BJ (cell line): Measurements from ENCODE around the gene BBS4. TPM values are rescaled to one million over a fixed set of nuclear protein-coding genes. Genes with fewer than 3 reads are reported as not detected.
"Not testable (repeated sequence)": the region's sequence is repeated elsewhere in the genome, so short reads cannot be mapped to it uniquely, and the experiment has no call there.

Experiments
- CTCF ChIA-PET: fragments of 350-600 bp; formaldehyde crosslinking; extraction: SDS; loops from one replicate; lab custom pipeline; 2021; ENCODE audit warnings: antibody characterized with exemption, inconsistent platforms; lab: Yijun Ruan, JAX
- POLR2A ChIA-PET: fragments of 300-600 bp; sonication (Branson Sonifier 250); formaldehyde crosslinking; extraction: SDS; loops from one replicate; lab custom pipeline; 2021; ENCODE audit warnings: antibody characterized with exemption; lab: Charles Lee
- DNase-seq: peaks from one replicate; pipeline ENCODE4 v3.0.0-alpha.2; 2011; ENCODE audit warnings: low read depth
- H3K27me3 ChIP-seq: 2 replicates; pipeline ENCODE4 v1.6.0; 2011; ENCODE audit warnings: low read length; ENCODE audit not compliant: control insufficient read depth, insufficient read depth
- H3K36me3 ChIP-seq: 2 replicates; pipeline ENCODE4 v1.5.1; 2011; ENCODE audit warnings: low read length; ENCODE audit not compliant: control insufficient read depth, insufficient read depth
- H3K4me3 ChIP-seq: 2 replicates; pipeline ENCODE4 v1.5.1; 2011; ENCODE audit warnings: low read depth, mild to moderate bottlenecking, control low read depth, low read length
- polyA plus RNA-seq: library from polyadenylated mRNA; depleted of rRNA; stranded (reverse); fragments of >200 nt; gene quantifications from 2 replicates; pipeline ENCODE4 v1.2.3, GENCODE V29; 2011
- TF ChIP-seq, protein P1 (sequence below): IDR thresholded peaks from 2 replicates; pipeline ENCODE4 v1.5.1; 2011; ENCODE audit warnings: low read depth, mild to moderate bottlenecking, control low read depth, inconsistent platforms, low read length, moderate library complexity; ENCODE audit not compliant: insufficient read depth

BBS4 gene
- polyA plus RNA-seq, 1 experiment = 22.2 TPM

DNA sequence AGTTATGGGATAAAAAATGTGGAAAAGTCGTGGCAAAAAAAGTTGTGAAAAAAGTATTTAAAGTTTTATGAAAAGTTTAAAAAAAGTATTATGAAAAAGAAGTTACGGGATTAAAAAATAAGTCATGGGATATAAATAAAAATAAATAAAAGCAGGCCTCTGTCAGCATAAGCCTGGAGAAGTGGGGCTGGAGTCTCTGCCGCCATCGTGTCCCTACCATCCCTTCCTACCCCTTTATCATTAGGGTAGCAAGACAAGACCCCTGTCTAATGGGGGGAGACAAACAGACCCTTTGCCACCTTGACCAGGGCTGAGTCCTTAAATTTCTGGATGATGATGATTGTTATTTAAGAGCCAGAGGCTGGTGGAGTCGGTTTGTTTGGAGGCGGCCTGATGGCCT lies 16.2 kb upstream of the BBS4 start:
- CTCF ChIA-PET, POLR2A ChIA-PET, H3K4me3 ChIP-seq, DNase-seq, H3K36me3 ChIP-seq, H3K27me3 ChIP-seq: not testable (repeated sequence)

DNA sequence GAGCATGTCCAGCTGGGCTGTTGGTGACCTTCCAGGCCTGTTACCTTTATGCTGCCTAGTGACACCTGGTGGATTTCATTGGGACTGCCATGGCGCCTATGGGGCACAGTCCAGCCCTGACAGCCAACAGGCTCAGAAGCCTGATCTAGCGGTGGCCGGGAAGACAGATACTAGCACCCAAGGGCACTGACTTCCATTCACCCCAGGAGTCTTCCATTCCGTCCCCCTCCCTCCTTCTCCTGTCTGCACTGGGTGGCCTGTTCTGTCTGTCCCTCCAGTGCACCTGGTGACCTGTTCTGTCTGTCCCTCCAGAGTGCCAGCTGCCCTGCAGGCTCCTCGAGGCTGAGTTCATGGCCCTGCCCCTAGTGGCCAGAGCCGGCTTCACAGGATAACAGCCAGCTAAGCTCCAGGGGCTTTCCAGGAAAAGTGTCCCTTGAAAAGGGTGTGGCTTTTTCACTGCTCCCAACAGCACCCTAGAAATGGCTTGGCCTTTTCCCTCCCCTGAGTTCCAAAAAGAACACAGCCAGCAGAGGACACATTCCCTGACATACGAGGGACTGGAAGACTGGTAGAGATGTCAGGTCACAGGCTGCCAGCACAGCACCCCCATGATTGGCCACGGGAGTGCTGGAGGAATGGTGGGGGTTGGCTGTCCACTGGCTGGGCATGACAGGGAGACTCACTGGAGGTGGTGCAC lies 15.2 kb upstream of the BBS4 start:
- TF ChIP-seq, protein P1, sequence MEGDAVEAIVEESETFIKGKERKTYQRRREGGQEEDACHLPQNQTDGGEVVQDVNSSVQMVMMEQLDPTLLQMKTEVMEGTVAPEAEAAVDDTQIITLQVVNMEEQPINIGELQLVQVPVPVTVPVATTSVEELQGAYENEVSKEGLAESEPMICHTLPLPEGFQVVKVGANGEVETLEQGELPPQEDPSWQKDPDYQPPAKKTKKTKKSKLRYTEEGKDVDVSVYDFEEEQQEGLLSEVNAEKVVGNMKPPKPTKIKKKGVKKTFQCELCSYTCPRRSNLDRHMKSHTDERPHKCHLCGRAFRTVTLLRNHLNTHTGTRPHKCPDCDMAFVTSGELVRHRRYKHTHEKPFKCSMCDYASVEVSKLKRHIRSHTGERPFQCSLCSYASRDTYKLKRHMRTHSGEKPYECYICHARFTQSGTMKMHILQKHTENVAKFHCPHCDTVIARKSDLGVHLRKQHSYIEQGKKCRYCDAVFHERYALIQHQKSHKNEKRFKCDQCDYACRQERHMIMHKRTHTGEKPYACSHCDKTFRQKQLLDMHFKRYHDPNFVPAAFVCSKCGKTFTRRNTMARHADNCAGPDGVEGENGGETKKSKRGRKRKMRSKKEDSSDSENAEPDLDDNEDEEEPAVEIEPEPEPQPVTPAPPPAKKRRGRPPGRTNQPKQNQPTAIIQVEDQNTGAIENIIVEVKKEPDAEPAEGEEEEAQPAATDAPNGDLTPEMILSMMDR = peak; percentile 75
- DNase-seq, H3K27me3 ChIP-seq, H3K36me3 ChIP-seq, H3K4me3 ChIP-seq, POLR2A ChIA-PET: not testable (repeated sequence)
- CTCF ChIA-PET = interaction anchor here (0.9 to 3.5 kb wide), 16 partner anchors 11 to 390 kb away, joined by 3 to 24 read pairs (median 4); partner anchors contain the start of genes BBS4 and HIGD2B

DNA sequence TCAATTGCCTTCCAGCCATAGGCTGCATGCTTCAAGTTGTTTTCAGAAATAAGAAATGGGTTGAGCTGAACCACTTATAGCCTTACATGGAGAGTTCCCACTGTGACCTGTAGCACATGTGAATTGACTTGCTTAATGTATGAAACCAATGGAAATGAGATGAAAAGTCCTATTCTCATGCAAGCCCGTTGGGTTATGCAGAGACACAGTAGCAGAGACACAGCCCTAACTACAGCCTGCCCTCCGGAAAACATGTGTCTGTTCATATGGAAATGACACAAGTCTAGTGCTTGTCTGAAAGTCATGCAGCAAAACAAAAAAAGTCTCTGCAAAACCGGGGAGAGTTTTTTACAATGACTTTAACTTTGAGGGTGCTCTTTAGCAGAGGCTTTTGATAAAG lies 14.5 kb upstream of the BBS4 start:
- ChIA-PET POLR2A (no interaction called here), CTCF (interaction anchor here (0.7 to 3.5 kb wide), 14 partner anchors 10 to 391 kb away, joined by 3 to 24 read pairs (median 4); partner anchors contain the start of genes BBS4 and HIGD2B)
- TF ChIP-seq, protein P1 = no peak
- no peaks in the 10 kb centered on the region for H3K27me3 ChIP-seq
- no peak overlapping the region for H3K4me3 ChIP-seq
- DNase-seq = no peak
- H3K36me3 ChIP-seq = no peaks in the 10 kb centered on the region

DNA sequence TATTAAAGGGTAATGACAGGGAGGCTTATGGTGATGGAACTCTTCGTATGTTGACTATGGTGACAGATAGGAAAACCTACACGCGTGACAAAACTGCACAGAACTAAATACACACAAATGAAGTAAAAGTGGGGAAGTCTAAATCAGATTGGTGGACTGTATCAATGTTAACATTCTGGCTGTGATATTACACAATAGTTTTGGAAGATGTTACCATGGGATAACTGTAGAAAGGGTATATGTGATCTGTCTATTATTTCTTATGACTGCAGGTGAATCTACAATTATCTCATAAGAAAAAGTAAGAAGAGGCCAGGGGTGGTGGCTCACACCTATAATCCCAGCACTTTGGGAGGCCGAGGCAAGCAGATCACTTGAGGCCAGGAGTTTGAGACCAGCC lies 9.2 kb upstream of the BBS4 start:
- H3K27me3 ChIP-seq = peaks cover 2% of the 10 kb centered on the region; the same call in 1 of the 2 replicates
- H3K4me3 ChIP-seq = no peak overlapping the region
- H3K36me3 ChIP-seq = no peaks in the 10 kb centered on the region
- POLR2A ChIA-PET = no interaction called here
- TF ChIP-seq, protein P1 = no peak
- CTCF ChIA-PET = interaction anchor here (1.1 kb wide), 1 partner anchor 77 kb away, joined by 3 read pairs; no protein-coding TSS in a partner anchor
- no peak for DNase-seq

DNA sequence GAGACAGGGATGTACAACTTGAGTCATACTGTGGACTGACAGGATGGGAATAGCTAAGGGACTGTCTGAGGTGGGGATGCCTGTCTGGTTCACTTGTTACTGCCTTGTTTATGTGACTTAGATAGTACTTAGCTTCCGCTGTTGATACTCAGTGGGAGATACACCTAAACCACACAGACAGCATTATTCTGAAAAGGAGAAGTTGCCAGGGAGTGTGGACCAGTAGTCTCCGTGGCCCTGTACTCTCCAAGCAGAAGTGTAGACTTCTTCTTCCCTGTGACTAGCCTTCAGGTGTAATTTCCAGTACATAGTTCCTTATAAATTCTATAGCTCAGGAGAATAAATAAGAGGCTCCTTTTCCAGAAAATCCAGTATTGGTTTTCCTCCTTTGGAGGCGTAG lies 5.1 kb upstream of the BBS4 start:
- POLR2A ChIA-PET = no interaction called here
- TF ChIP-seq, protein P1 = no peak
- no peak for DNase-seq
- CTCF ChIA-PET = interaction anchor here (3.8 kb wide), 1 partner anchor 9 kb away, joined by 24 read pairs; no protein-coding TSS in a partner anchor
- Histone ChIP-seq H3K27me3 (peaks cover 2% of the 10 kb centered on the region; the same call in 1 of the 2 replicates), H3K36me3 (no peaks in the 10 kb centered on the region), H3K4me3 (no peak overlapping the region)
